KMS-11 (cell line): ENCODE data around the gene PPP2R5D.

Experiments
- H2AFZ ChIP-seq: fragments of 200-600 bp; sonication (generic); 2 replicates; pipeline ENCODE4 v1.6.1; 2016; ENCODE audit warnings: antibody characterized with exemption, mixed run types, low read depth
- H3K27ac ChIP-seq: fragments of 200-600 bp; sonication (generic); 2 replicates; pipeline ENCODE4 v1.6.1; 2016; ENCODE audit warnings: mild to moderate bottlenecking, mixed run types
- H3K27me3 ChIP-seq: fragments of 200-600 bp; sonication (generic); 2 replicates; pipeline ENCODE4 v1.6.1; 2017; ENCODE audit warnings: mild to moderate bottlenecking, low read depth, mixed run types, moderate library complexity; ENCODE audit not compliant: insufficient read depth
- H3K36me3 ChIP-seq: fragments of 200-600 bp; sonication (generic); 2 replicates; pipeline ENCODE4 v1.6.1; 2017; ENCODE audit warnings: mild to moderate bottlenecking, mixed run types; ENCODE audit not compliant: insufficient read depth
- H3K4me1 ChIP-seq: fragments of 200-600 bp; sonication (generic); 2 replicates; pipeline ENCODE4 v1.6.1; 2016; ENCODE audit warnings: mild to moderate bottlenecking, low read depth, mixed run types; ENCODE audit not compliant: poor library complexity, severe bottlenecking
- H3K4me2 ChIP-seq: fragments of 200-600 bp; sonication (generic); 2 replicates; pipeline ENCODE4 v1.7.0; 2016; ENCODE audit warnings: mild to moderate bottlenecking, mixed run types
- H3K4me3 ChIP-seq: fragments of 200-600 bp; sonication (generic); IDR thresholded peaks from 2 replicates; pipeline ENCODE4 v1.6.1; 2017; ENCODE audit warnings: low read depth, low read length, mixed read lengths; ENCODE audit not compliant: insufficient read depth
- H3K79me2 ChIP-seq: fragments of 200-600 bp; sonication (generic); 2 replicates; pipeline ENCODE4 v1.6.1; 2016; ENCODE audit warnings: low read depth, mixed run types; ENCODE audit not compliant: insufficient read depth
- H3K9ac ChIP-seq: fragments of 200-600 bp; sonication (generic); 2 replicates; pipeline ENCODE4 v1.6.1; 2016; ENCODE audit warnings: mild to moderate bottlenecking, mixed run types
- H4K20me1 ChIP-seq: fragments of 200-600 bp; sonication (generic); 2 replicates; pipeline ENCODE4 v1.6.1; 2016; ENCODE audit warnings: mild to moderate bottlenecking, mixed run types; ENCODE audit not compliant: insufficient read depth
- TF ChIP-seq, protein P1 (sequence below): fragments of 200-600 bp; sonication (generic); conservative IDR thresholded peaks from 2 replicates; pipeline ENCODE4 v1.6.1; 2017; ENCODE audit warnings: low read depth, mild to moderate bottlenecking, antibody characterized with exemption, low read length, moderate library complexity, mixed read lengths

The PPP2R5D gene

DNA sequence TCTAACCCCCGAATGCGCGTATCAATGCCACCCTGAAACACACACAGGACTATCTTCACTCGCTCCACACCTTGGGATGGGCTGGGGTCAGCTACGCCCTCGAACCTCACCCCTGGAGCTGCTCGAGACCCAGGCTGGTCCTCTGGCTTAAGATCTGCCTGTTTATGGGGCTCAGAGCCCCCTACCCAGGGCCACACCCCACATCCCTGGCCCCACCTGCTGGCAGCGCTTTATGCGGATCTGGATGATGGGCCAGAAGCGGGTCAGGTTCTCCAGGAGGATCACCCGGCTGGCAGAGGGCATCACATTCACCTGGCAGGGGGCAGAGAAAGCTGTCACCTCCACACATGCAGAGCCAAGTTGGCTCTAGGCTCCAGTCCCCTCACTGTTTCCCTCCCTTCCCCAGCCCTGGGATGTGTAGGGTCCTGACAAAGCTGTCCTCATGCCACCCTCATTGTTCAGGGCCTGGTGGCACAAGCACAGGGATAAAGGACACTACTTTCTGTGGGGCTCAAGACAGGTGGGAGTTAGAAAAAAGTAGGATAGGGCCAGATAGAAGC lies 61.1 kb downstream of the PPP2R5D start:
- Histone ChIP-seq H3K36me3 (no peaks in the 10 kb centered on the region), H2AFZ (no peak overlapping the region), H3K27ac (no peak overlapping the region), H3K4me2 (no peak overlapping the region), H3K4me3 (no peak overlapping the region), H4K20me1 (no peaks in the 10 kb centered on the region), H3K79me2 (no peaks in the 10 kb centered on the region), H3K27me3 (no peaks in the 10 kb centered on the region), H3K9ac (no peak overlapping the region), H3K4me1 (no peaks in the 10 kb centered on the region)
- TF ChIP-seq, protein P1, sequence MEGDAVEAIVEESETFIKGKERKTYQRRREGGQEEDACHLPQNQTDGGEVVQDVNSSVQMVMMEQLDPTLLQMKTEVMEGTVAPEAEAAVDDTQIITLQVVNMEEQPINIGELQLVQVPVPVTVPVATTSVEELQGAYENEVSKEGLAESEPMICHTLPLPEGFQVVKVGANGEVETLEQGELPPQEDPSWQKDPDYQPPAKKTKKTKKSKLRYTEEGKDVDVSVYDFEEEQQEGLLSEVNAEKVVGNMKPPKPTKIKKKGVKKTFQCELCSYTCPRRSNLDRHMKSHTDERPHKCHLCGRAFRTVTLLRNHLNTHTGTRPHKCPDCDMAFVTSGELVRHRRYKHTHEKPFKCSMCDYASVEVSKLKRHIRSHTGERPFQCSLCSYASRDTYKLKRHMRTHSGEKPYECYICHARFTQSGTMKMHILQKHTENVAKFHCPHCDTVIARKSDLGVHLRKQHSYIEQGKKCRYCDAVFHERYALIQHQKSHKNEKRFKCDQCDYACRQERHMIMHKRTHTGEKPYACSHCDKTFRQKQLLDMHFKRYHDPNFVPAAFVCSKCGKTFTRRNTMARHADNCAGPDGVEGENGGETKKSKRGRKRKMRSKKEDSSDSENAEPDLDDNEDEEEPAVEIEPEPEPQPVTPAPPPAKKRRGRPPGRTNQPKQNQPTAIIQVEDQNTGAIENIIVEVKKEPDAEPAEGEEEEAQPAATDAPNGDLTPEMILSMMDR: no peak

- Histone ChIP-seq H3K27ac (no peak overlapping the region), H3K4me2 (no peak overlapping the region), H3K27me3 (no peaks in the 10 kb centered on the region), H4K20me1 (no peaks in the 10 kb centered on the region), H3K4me1 (peaks cover 7% of the 10 kb centered on the region), H3K4me3 (no peak overlapping the region), H3K79me2 (peaks cover 6% of the 10 kb centered on the region; the same call in 1 of the 2 replicates), H3K9ac (no peak overlapping the region), H2AFZ (no peak overlapping the region), H3K36me3 (no peaks in the 10 kb centered on the region)
- TF ChIP-seq, protein P1: no peak
Measured at GRCh38 chr6:43047998-43048397, 63.6 kb downstream of the PPP2R5D start.

- Histone ChIP-seq H2AFZ (no peak overlapping the region), H3K4me1 (peaks cover 12% of the 10 kb centered on the region), H3K9ac (no peak overlapping the region), H3K4me2 (no peak overlapping the region), H3K27ac (no peak overlapping the region), H3K79me2 (peaks cover 9% of the 10 kb centered on the region; the same call in 1 of the 2 replicates), H4K20me1 (no peaks in the 10 kb centered on the region), H3K4me3 (no peak overlapping the region), H3K36me3 (no peaks in the 10 kb centered on the region), H3K27me3 (no peaks in the 10 kb centered on the region)
- TF ChIP-seq, protein P1: no peak
Measured at GRCh38 chr6:43050981-43051380, 66.6 kb downstream of the PPP2R5D start.

DNA sequence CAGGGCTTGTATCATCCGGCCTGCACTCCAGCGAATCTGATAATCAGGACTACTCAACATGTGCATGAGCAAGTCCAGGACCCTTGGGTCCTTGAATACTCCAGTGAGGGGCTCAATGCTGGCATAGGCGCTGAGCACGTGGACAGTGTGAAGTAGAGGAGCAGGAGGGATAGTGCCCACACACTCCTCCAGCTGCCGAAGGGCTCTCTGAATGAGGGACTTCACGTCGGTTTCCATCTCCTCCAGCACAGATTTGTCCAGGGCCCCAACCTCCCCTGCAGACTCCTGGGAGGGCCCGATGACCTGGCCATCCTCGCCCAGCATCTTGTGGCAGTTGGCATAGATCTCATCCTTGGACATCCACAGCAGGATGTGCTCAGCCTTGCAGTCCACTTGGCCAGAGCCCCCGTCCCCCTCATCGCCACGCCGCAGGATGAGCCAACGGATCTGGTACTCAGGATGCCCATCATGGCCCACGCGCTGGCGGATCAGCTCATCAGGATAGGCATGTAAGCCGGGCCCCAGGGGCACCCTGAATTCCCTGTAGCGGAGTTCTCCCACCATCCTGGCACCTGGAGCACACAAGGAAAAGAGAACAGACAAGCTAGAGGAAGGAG lies 68.0 kb downstream of the PPP2R5D start:
- peaks cover 12% of the 10 kb centered on the region for H3K4me1 ChIP-seq
- H3K27me3 ChIP-seq: no peaks in the 10 kb centered on the region
- H3K27ac ChIP-seq: no peak overlapping the region
- TF ChIP-seq, protein P1: no peak
- H3K9ac ChIP-seq: peak overlapping the region; percentile 79; the same call in 1 of the 2 replicates
- H2AFZ ChIP-seq: no peak overlapping the region
- H3K36me3 ChIP-seq: no peaks in the 10 kb centered on the region
- peaks cover 9% of the 10 kb centered on the region; the same call in 1 of the 2 replicates for H3K79me2 ChIP-seq
- peak overlapping the region; percentile 74 for H3K4me2 ChIP-seq
- H3K4me3 ChIP-seq: no peak overlapping the region
- no peaks in the 10 kb centered on the region for H4K20me1 ChIP-seq
